Measurements from ENCODE around the gene LETMD1. TPM values are rescaled to one million over a fixed set of nuclear protein-coding genes. Genes with fewer than 3 reads are reported as not detected.

LETMD1 gene
- total RNA-seq, 8 experiments from 2014 or later, result 36.7 to 123 (median 75.9) TPM

- Histone ChIP-seq H3K4me3 (no peak overlapping the region), H3K27ac (no peak overlapping the region), H3K4me1 (replicated peaks in 1 of 2) (peaks cover 9 to 14% of the 10 kb centered on the region in 2 donors)
- 0 to 59% (median 40%) methylated on average over 1 to 6 of the region's 9 CpGs; no CpG with 5 or more reads in 1 of the 10 experiments for WGBS, 10 experiments
- in situ Hi-C loops (cut with MboI; ENCODE audit: low pct_unique_long_range_greater_than_20kb in 2 of 9, low sequenced_read_pairs in 9 of 9, unreplicated experiment in 9 of 9), result loop anchor here in 1 of 9 experiments (25.0 kb wide), 1 partner anchor 309 kb away; the partner anchor contains the start of gene CELA1
- peak in 3 of 8 experiments; percentile 3 to 10 (median 7) for ATAC-seq (replicated peaks in 6 of 8)
Measured at GRCh38 chr12:51028126-51028812, 19.9 kb upstream of the LETMD1 start.

GRCh38 chr12:51028813-51029150, 19.3 kb upstream of the LETMD1 start:
- no peak for ATAC-seq (replicated peaks in 6 of 8)
- WGBS, 10 experiments, result 46 to 80% (median 73%) methylated on average over 1 to 5 of the region's 5 CpGs; no CpG with 5 or more reads in 3 of the 10 experiments
- Histone ChIP-seq H3K4me3 (no peak overlapping the region), H3K27ac (no peak overlapping the region), H3K4me1 (replicated peaks in 1 of 2) (peaks cover 9 to 13% of the 10 kb centered on the region in 2 donors)
- in situ Hi-C loops (cut with MboI; ENCODE audit: low pct_unique_long_range_greater_than_20kb in 2 of 9, low sequenced_read_pairs in 9 of 9, unreplicated experiment in 9 of 9), result loop anchor here in 1 of 9 experiments (25.0 kb wide), 1 partner anchor 309 kb away; the partner anchor contains the start of gene CELA1

GRCh38 chr12:51033048-51033447, 15.1 kb upstream of the LETMD1 start:
- in situ Hi-C loops (cut with MboI; ENCODE audit: low pct_unique_long_range_greater_than_20kb in 2 of 9, low sequenced_read_pairs in 9 of 9, unreplicated experiment in 9 of 9), result loop anchor here in 1 of 9 experiments (25.0 kb wide), 1 partner anchor 304 kb away; the partner anchor contains the start of gene CELA1
- ATAC-seq (replicated peaks in 6 of 8), result no peak
- no peak overlapping the region for H3K4me3 ChIP-seq
- no peak overlapping the region for H3K27ac ChIP-seq
- WGBS, 10 experiments, result 0 to 100% (median 92%) methylated on average over 1 to 2 of the region's 2 CpGs; no CpG with 5 or more reads in 7 of the 10 experiments
- peaks cover 0 to 2% of the 10 kb centered on the region in 2 donors for H3K4me1 ChIP-seq (replicated peaks in 1 of 2)

- WGBS, 10 experiments, result 93 to 100% methylated on average over 1 to 2 of the region's 4 CpGs; no CpG with 5 or more reads in 8 of the 10 experiments
- Histone ChIP-seq H3K27ac (no peak overlapping the region), H3K4me3 (no peak overlapping the region), H3K4me1 (replicated peaks in 1 of 2) (peaks cover 0 to 2% of the 10 kb centered on the region in 2 donors)
- in situ Hi-C loops (cut with MboI; ENCODE audit: low pct_unique_long_range_greater_than_20kb in 2 of 9, low sequenced_read_pairs in 9 of 9, unreplicated experiment in 9 of 9), result loop anchor here in 1 of 9 experiments (25.0 kb wide), 1 partner anchor 304 kb away; the partner anchor contains the start of gene CELA1
- no peak for ATAC-seq (replicated peaks in 6 of 8)
Measured at GRCh38 chr12:51033457-51034089, 14.6 kb upstream of the LETMD1 start.

GRCh38 chr12:51036279-51036678, 11.8 kb upstream of the LETMD1 start:
- in situ Hi-C loops (cut with MboI; ENCODE audit: low pct_unique_long_range_greater_than_20kb in 2 of 9, low sequenced_read_pairs in 9 of 9, unreplicated experiment in 9 of 9), result loop anchor here in 1 of 9 experiments (25.0 kb wide), 1 partner anchor 301 kb away; the partner anchor contains the start of gene CELA1
- WGBS, 10 experiments, result 18 to 84% (median 79%) methylated on average over 1 to 3 of the region's 3 CpGs; no CpG with 5 or more reads in 3 of the 10 experiments
- H3K27ac ChIP-seq, result no peak overlapping the region
- H3K4me3 ChIP-seq, result no peak overlapping the region
- H3K4me1 ChIP-seq (replicated peaks in 1 of 2), result peaks cover 0 to 2% of the 10 kb centered on the region in 2 donors
- ATAC-seq (replicated peaks in 6 of 8), result no peak

- WGBS, 10 experiments, result 14 to 68% (median 26%) methylated on average over 1 to 13 of the region's 14 CpGs; no CpG with 5 or more reads in 2 of the 10 experiments
- H3K4me1 ChIP-seq (replicated peaks in 1 of 2), result peaks cover 13 to 16% of the 10 kb centered on the region in 2 donors
- in situ Hi-C loops (cut with MboI; ENCODE audit: low pct_unique_long_range_greater_than_20kb in 2 of 9, low sequenced_read_pairs in 9 of 9, unreplicated experiment in 9 of 9), result loop anchor here in 1 of 9 experiments (25.0 kb wide), 1 partner anchor 289 kb away; the partner anchor contains the start of gene CELA1
- peak overlapping the region; percentile 66 to 80 for H3K27ac ChIP-seq
- peak overlapping the region; percentile 51 to 67 (median 63) for H3K4me3 ChIP-seq
- ATAC-seq (replicated peaks in 6 of 8), result peak in 1 of 8 experiments; percentile 1
Measured at GRCh38 chr12:51048661-51049251, 629 bp downstream of the LETMD1 start.

GRCh38 chr12:51049525-51049924, 1.4 kb downstream of the LETMD1 start:
- in situ Hi-C loops (cut with MboI; ENCODE audit: low pct_unique_long_range_greater_than_20kb in 2 of 9, low sequenced_read_pairs in 9 of 9, unreplicated experiment in 9 of 9), result loop anchor here in 1 of 9 experiments (25.0 kb wide), 1 partner anchor 288 kb away; the partner anchor contains the start of gene CELA1

GRCh38 chr12:51051787-51052186, 3.7 kb downstream of the LETMD1 start:
- no peak for ATAC-seq (replicated peaks in 6 of 8)
- peaks cover 13 to 16% of the 10 kb centered on the region in 2 donors for H3K4me1 ChIP-seq (replicated peaks in 1 of 2)
- WGBS, 10 experiments, result 38 to 88% (median 79%) methylated on average over 2 to 4 of the region's 4 CpGs; no CpG with 5 or more reads in 1 of the 10 experiments
- in situ Hi-C loops (cut with MboI; ENCODE audit: low pct_unique_long_range_greater_than_20kb in 2 of 9, low sequenced_read_pairs in 9 of 9, unreplicated experiment in 9 of 9), result no loop called here
- H3K4me3 ChIP-seq, result no peak overlapping the region
- no peak overlapping the region for H3K27ac ChIP-seq

More at GRCh38 chr12:51049525-51049924, 1.4 kb downstream of the LETMD1 start:
- peaks cover 13 to 16% of the 10 kb centered on the region in 2 donors for H3K4me1 ChIP-seq (replicated peaks in 1 of 2)
- ATAC-seq (replicated peaks in 6 of 8), result no peak
- peak overlapping the region in 2 of 5 donors; percentile 53 to 63 for H3K4me3 ChIP-seq
- H3K27ac ChIP-seq, result no peak overlapping the region
- WGBS, 10 experiments, result 53 to 100% (median 83%) methylated on average over 2 to 3 of the region's 3 CpGs; no CpG with 5 or more reads in 1 of the 10 experiments

GRCh38 chr12:51055060-51055459, 6.9 kb downstream of the LETMD1 start:
- H3K4me3 ChIP-seq, result no peak overlapping the region
- no peaks in the 10 kb centered on the region for H3K4me1 ChIP-seq (replicated peaks in 1 of 2)
- 83 to 100% (median 100%) methylated on average over 1 to 2 of the region's 2 CpGs; no CpG with 5 or more reads in 5 of the 10 experiments for WGBS, 10 experiments
- in situ Hi-C loops (cut with MboI; ENCODE audit: low pct_unique_long_range_greater_than_20kb in 2 of 9, low sequenced_read_pairs in 9 of 9, unreplicated experiment in 9 of 9), result no loop called here
- no peak for ATAC-seq (replicated peaks in 6 of 8)
- no peak overlapping the region for H3K27ac ChIP-seq

GRCh38 chr12:51056242-51056641, 8.1 kb downstream of the LETMD1 start:
- Histone ChIP-seq H3K27ac (no peak overlapping the region), H3K4me1 (replicated peaks in 1 of 2) (no peaks in the 10 kb centered on the region), H3K4me3 (no peak overlapping the region)
- ATAC-seq (replicated peaks in 6 of 8), result no peak
- in situ Hi-C loops (cut with MboI; ENCODE audit: low pct_unique_long_range_greater_than_20kb in 2 of 9, low sequenced_read_pairs in 9 of 9, unreplicated experiment in 9 of 9), result no loop called here
- 17 to 100% (median 89%) methylated on average over 1 to 5 of the region's 5 CpGs for WGBS, 10 experiments

GRCh38 chr12:51059086-51059485, 11.0 kb downstream of the LETMD1 start:
- in situ Hi-C loops (cut with MboI; ENCODE audit: low pct_unique_long_range_greater_than_20kb in 2 of 9, low sequenced_read_pairs in 9 of 9, unreplicated experiment in 9 of 9), result no loop called here
- no peaks in the 10 kb centered on the region for H3K4me1 ChIP-seq (replicated peaks in 1 of 2)
- no peak overlapping the region for H3K27ac ChIP-seq
- 59 to 100% (median 100%) methylated on average over 1 to 5 of the region's 7 CpGs; no CpG with 5 or more reads in 3 of the 10 experiments for WGBS, 10 experiments
- ATAC-seq (replicated peaks in 6 of 8), result no peak
- no peak overlapping the region for H3K4me3 ChIP-seq

GRCh38 chr12:51062631-51063397, 14.7 kb downstream of the LETMD1 start:
- in situ Hi-C loops (cut with MboI; ENCODE audit: low pct_unique_long_range_greater_than_20kb in 2 of 9, low sequenced_read_pairs in 9 of 9, unreplicated experiment in 9 of 9), result no loop called here
- Histone ChIP-seq H3K27ac (no peak overlapping the region), H3K4me3 (no peak overlapping the region), H3K4me1 (replicated peaks in 1 of 2) (no peaks in the 10 kb centered on the region)
- 60 to 94% (median 83%) methylated on average over 1 to 9 of the region's 9 CpGs; no CpG with 5 or more reads in 1 of the 10 experiments for WGBS, 10 experiments
- no peak for ATAC-seq (replicated peaks in 6 of 8)

All from motor neuron (in vitro differentiated cells).